Uterus (tissue), 2 donors: ENCODE results near the gene NLGN2.

Source experiments
- CTCF ChIP-seq, 4 experiments: fragments of 200-600 bp in 2 of 4; fragments of 450-650 bp in 2 of 4; sonication (generic) in 2 of 4; IDR thresholded peaks; one replicate each; pipeline ENCODE4 v1.5.1; 2016 to 2019; ENCODE audit warnings: antibody characterized with exemption in 4 of 4, mild to moderate bottlenecking in 2 of 4, moderate library complexity in 1 of 4
- POLR2A ChIP-seq, 2 donors: fragments of 450-650 bp; IDR thresholded peaks; one replicate each; pipeline ENCODE4 v1.6.1; 2016; ENCODE audit warnings: antibody characterized with exemption in 2 of 2, mild to moderate bottlenecking in 1 of 2, moderate library complexity in 1 of 2

DNA sequence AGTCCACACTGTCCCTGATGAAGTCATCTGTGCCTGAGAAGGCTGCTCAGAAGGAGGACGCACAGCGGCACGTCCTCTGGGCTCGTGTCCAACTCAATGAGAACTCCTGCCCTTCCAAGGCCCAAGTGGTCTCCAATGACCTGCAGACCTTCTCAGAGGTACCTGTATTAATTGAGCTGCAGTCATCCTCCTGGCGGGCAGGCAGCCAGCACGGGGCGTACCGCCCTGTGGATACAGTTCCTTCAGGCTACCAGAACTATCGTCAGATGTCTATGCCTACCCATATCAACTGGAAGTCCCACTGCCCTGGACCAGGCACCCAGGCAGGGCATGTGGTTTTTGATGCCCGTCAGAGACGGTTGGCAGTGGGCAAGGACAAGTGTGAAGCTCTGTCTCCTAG, 24.7 kb downstream of the NLGN2 start:
- no peak for TF ChIP-seq POLR2A (IDR thresholded peaks at IDR 0.05)
- TF ChIP-seq CTCF (IDR thresholded peaks at IDR 0.05) = no peak
